Motor neuron (in vitro differentiated cells): Measurements from ENCODE around the gene SLC12A2. TPM values are rescaled to one million over a fixed set of nuclear protein-coding genes. Genes with fewer than 3 reads are reported as not detected.

ENCODE experiments used
- ATAC-seq, 8 experiments: fragments of 200-7000 bp; cut with Tn5 transposase; replicated peaks in 6 of 8; 2 replicates each; pipeline ENCODE4 v1.8.0; 2021; ENCODE audit warnings: mild to moderate bottlenecking in 8 of 8, moderate library complexity in 8 of 8
- H3K27ac ChIP-seq, 2 donors: fragments of 250-450 bp; sonication (Bioruptor Pico); 2 replicates each; pipeline ENCODE4 v1.9.0; 2021; ENCODE audit warnings: antibody characterized with exemption in 2 of 2, mild to moderate bottlenecking in 2 of 2, moderate library complexity in 1 of 2
- H3K4me1 ChIP-seq, 2 donors: fragments of 250-450 bp; sonication (Bioruptor Pico); replicated peaks in 1 of 2; 2 replicates each; pipeline ENCODE4 v1.6.1; 2021; ENCODE audit warnings: antibody characterized with exemption in 2 of 2, mild to moderate bottlenecking in 2 of 2, moderate library complexity in 1 of 2
- H3K4me3 ChIP-seq, 5 donors: fragments of 250-450 bp; sonication (Bioruptor Pico); 2 replicates each; pipeline ENCODE4 v1.9.0; 2021; ENCODE audit warnings: antibody characterized with exemption in 5 of 5, mild to moderate bottlenecking in 5 of 5, moderate library complexity in 4 of 5
- WGBS, 10 experiments: fragments of 450-650 bp; shearing (Covaris generic); methylation state at CpG; one replicate each; pipeline ENCODE4 v1.0.0; 2022; 5-methylcytosine and 5-hydroxymethylcytosine counted together
- in situ Hi-C, 9 experiments: fragments of 400-800 bp; cut with MboI; loops; one replicate each; pipeline ENCODE4 v1.15.0; 2021; ENCODE audit warnings: low sequenced_read_pairs in 9 of 9, low pct_unique_long_range_greater_than_20kb in 2 of 9; ENCODE audit not compliant: unreplicated experiment in 9 of 9
- total RNA-seq, 8 experiments: library from RNA; unstranded; fragments of 300-600 nt; gene quantifications; 2 replicates each; pipeline versions ENCODE4 v1.2.3 to v1.2.4, GENCODE V29; 2022

SLC12A2 gene
- total RNA-seq, 8 experiments from 2014 or later, result 20.4 to 51.0 (median 29.1) TPM

GRCh38 chr5:128196791-128197190 is 113.2 kb downstream of the SLC12A2 start:
- in situ Hi-C loops, result loop anchor here in 3 of 9 experiments (25.0 kb wide), 2 partner anchors 309 to 634 kb away; no protein-coding TSS in a partner anchor
- ATAC-seq, result no peak
- H3K27ac ChIP-seq, result no peak overlapping the region
- WGBS, 10 experiments, result 33 to 100% (median 80%) methylated on average over 1 to 3 of the region's 3 CpGs; no CpG with 5 or more reads in 1 of the 10 experiments
- no peak overlapping the region for H3K4me3 ChIP-seq
- H3K4me1 ChIP-seq, result no peaks in the 10 kb centered on the region

GRCh38 chr5:128197896-128198522 is 114.4 kb downstream of the SLC12A2 start:
- in situ Hi-C loops, result loop anchor here in 3 of 9 experiments (25.0 kb wide), 2 partner anchors 311 to 636 kb away; no protein-coding TSS in a partner anchor
- 71 to 100% (median 93%) methylated on average over 1 to 3 of the region's 4 CpGs; no CpG with 5 or more reads in 1 of the 10 experiments for WGBS, 10 experiments

GRCh38 chr5:128199104-128199503 is 115.5 kb downstream of the SLC12A2 start:
- Histone ChIP-seq H3K27ac (no peak overlapping the region), H3K4me3 (no peak overlapping the region), H3K4me1 (no peaks in the 10 kb centered on the region)
- in situ Hi-C loops, result loop anchor here in 3 of 9 experiments (25.0 kb wide), 2 partner anchors 312 to 637 kb away; no protein-coding TSS in a partner anchor
- WGBS, 10 experiments, result 80 to 100% (median 100%) methylated on average over 1 to 4 of the region's 4 CpGs; no CpG with 5 or more reads in 6 of the 10 experiments
- ATAC-seq, result no peak

More at GRCh38 chr5:128197896-128198522, 114.4 kb downstream of the SLC12A2 start:
- no peak for ATAC-seq
- Histone ChIP-seq H3K27ac (no peak overlapping the region), H3K4me1 (no peaks in the 10 kb centered on the region), H3K4me3 (no peak overlapping the region)

GRCh38 chr5:128199611-128200010 is 116.0 kb downstream of the SLC12A2 start:
- Histone ChIP-seq H3K4me3 (no peak overlapping the region), H3K27ac (no peak overlapping the region), H3K4me1 (no peaks in the 10 kb centered on the region)
- no peak for ATAC-seq
- in situ Hi-C loops, result loop anchor here in 8 of 9 experiments (10.0 to 25.0 kb wide), 8 partner anchors 312 to 1563 kb away; no protein-coding TSS in a partner anchor

- Histone ChIP-seq H3K4me1 (no peaks in the 10 kb centered on the region), H3K27ac (no peak overlapping the region), H3K4me3 (peak overlapping the region in 2 of 5 donors; percentile 12 to 21)
- 0 to 25% (median 13%) methylated on average over 1 to 19 of the region's 36 CpGs; no CpG with 5 or more reads in 3 of the 10 experiments for WGBS, 10 experiments
- peak; percentile 85 to 96 (median 90) for ATAC-seq
- in situ Hi-C loops, result loop anchor here in 8 of 9 experiments (10.0 to 25.0 kb wide), 7 partner anchors 446 to 1561 kb away; no protein-coding TSS in a partner anchor
Measured at GRCh38 chr5:128201065-128201926, 117.7 kb downstream of the SLC12A2 start.

GRCh38 chr5:128202320-128202719 is 118.8 kb downstream of the SLC12A2 start:
- in situ Hi-C loops, result loop anchor here in 8 of 9 experiments (10.0 to 25.0 kb wide), 7 partner anchors 448 to 1560 kb away; no protein-coding TSS in a partner anchor
- ATAC-seq, result peak in 1 of 8 experiments; percentile 23
- no peak overlapping the region for H3K27ac ChIP-seq
- 0 to 100% (median 65%) methylated on average over 1 to 4 of the region's 4 CpGs; no CpG with 5 or more reads in 1 of the 10 experiments for WGBS, 10 experiments
- H3K4me3 ChIP-seq, result no peak overlapping the region
- no peaks in the 10 kb centered on the region for H3K4me1 ChIP-seq

GRCh38 chr5:128208436-128208835 is 124.9 kb downstream of the SLC12A2 start:
- no peak for ATAC-seq
- in situ Hi-C loops, result loop anchor here in 8 of 9 experiments (10.0 to 25.0 kb wide), 7 partner anchors 454 to 1554 kb away; no protein-coding TSS in a partner anchor
- Histone ChIP-seq H3K4me1 (no peaks in the 10 kb centered on the region), H3K27ac (no peak overlapping the region), H3K4me3 (no peak overlapping the region)

- WGBS, 10 experiments, result 0 to 100% (median 79%) methylated on average over 1 to 5 of the region's 5 CpGs
- Histone ChIP-seq H3K27ac (no peak overlapping the region), H3K4me1 (no peaks in the 10 kb centered on the region), H3K4me3 (no peak overlapping the region)
- ATAC-seq, result peak in 4 of 8 experiments; percentile 7 to 32 (median 14)
- in situ Hi-C loops, result loop anchor here in 8 of 9 experiments (5.0 to 25.0 kb wide), 8 partner anchors 283 to 1550 kb away; no protein-coding TSS in a partner anchor
Measured at GRCh38 chr5:128212191-128212806, 128.7 kb downstream of the SLC12A2 start.

- in situ Hi-C loops, result loop anchor here in 8 of 9 experiments (5.0 to 25.0 kb wide), 8 partner anchors 281 to 1549 kb away; no protein-coding TSS in a partner anchor
- H3K27ac ChIP-seq, result no peak overlapping the region
- H3K4me1 ChIP-seq, result no peaks in the 10 kb centered on the region
- 0 to 10% (median 4%) methylated on average over 1 to 4 of the region's 4 CpGs; no CpG with 5 or more reads in 2 of the 10 experiments for WGBS, 10 experiments
- no peak overlapping the region for H3K4me3 ChIP-seq
- peak; percentile 6 to 70 (median 52) for ATAC-seq
Measured at GRCh38 chr5:128213340-128213739, 129.8 kb downstream of the SLC12A2 start.

GRCh38 chr5:128213833-128214232 is 130.3 kb downstream of the SLC12A2 start:
- in situ Hi-C loops, result loop anchor here in 8 of 9 experiments (5.0 to 25.0 kb wide), 8 partner anchors 281 to 1548 kb away; no protein-coding TSS in a partner anchor
- no peak overlapping the region for H3K27ac ChIP-seq
- ATAC-seq, result no peak
- WGBS, 10 experiments, result 18 to 100% (median 70%) methylated on average over 1 to 5 of the region's 5 CpGs; no CpG with 5 or more reads in 1 of the 10 experiments
- H3K4me3 ChIP-seq, result no peak overlapping the region
- H3K4me1 ChIP-seq, result no peaks in the 10 kb centered on the region

GRCh38 chr5:128216285-128216684 is 132.7 kb downstream of the SLC12A2 start:
- Histone ChIP-seq H3K27ac (no peak overlapping the region), H3K4me1 (no peaks in the 10 kb centered on the region), H3K4me3 (no peak overlapping the region)
- in situ Hi-C loops, result loop anchor here in 8 of 9 experiments (10.0 to 25.0 kb wide), 7 partner anchors 279 to 1546 kb away; no protein-coding TSS in a partner anchor
- ATAC-seq, result no peak
- 60 to 100% (median 90%) methylated on average over 1 to 5 of the region's 7 CpGs; no CpG with 5 or more reads in 4 of the 10 experiments for WGBS, 10 experiments
